ENCODE results near the gene DNAL4. TPM values are rescaled to one million over a fixed set of nuclear protein-coding genes. Genes with fewer than 3 reads are reported as not detected.

DNAL4 gene
- total and polyA plus RNA-seq, 2 donors (not counting 1 experiment from before 2014, with no cell fraction given): 9.9 to 10.3 TPM

GRCh38 chr22:38792833-38793232 lies 1.1 kb downstream of the DNAL4 start:
- Histone ChIP-seq H3K27me3 (replicated peaks in 1 of 4; ENCODE audit: control extremely low read depth in 1 of 4, control insufficient read depth in 3 of 4, insufficient read depth in 4 of 4, low read length in 3 of 4) (peaks cover 0 to 10% (median 3%) of the 10 kb centered on the region in 4 experiments), H3K9me3 (ENCODE audit: control extremely low read depth in 1 of 3, control insufficient read depth in 2 of 3, insufficient read depth in 1 of 3, low read length in 2 of 3) (no peaks in the 10 kb centered on the region), H3K9ac (ENCODE audit: low read length) (peak overlapping the region; percentile 86), H3K79me2 (ENCODE audit: control insufficient read depth, insufficient read depth, low read length) (no peaks in the 10 kb centered on the region), H3K36me3 (replicated peaks in 1 of 2; ENCODE audit: control extremely low read depth in 1 of 2, control insufficient read depth in 1 of 2, extremely low read depth in 1 of 2, insufficient read depth in 2 of 2, low read length in 1 of 2) (peaks cover 0 to 4% of the 10 kb centered on the region in 2 experiments), H3K4me3 (ENCODE audit: control extremely low read depth in 1 of 5, extremely low read depth in 1 of 5, insufficient read depth in 1 of 5, low read depth in 2 of 5, low read length in 4 of 5) (no peak overlapping the region), H3K4me1 (ENCODE audit: control insufficient read depth in 2 of 2, insufficient read depth in 2 of 2, low read length in 2 of 2) (peaks cover 10 to 14% of the 10 kb centered on the region in 2 donors), H4K20me1 (ENCODE audit: control insufficient read depth, insufficient read depth, low read length, poor library complexity, severe bottlenecking) (no peaks in the 10 kb centered on the region), H3K4me2 (replicated peaks; ENCODE audit: low read depth, low read length, poor library complexity, severe bottlenecking) (peak overlapping the region; percentile 88), H3K27ac (ENCODE audit: low read length in 2 of 2) (peak overlapping the region in 1 of 2 donors; percentile 85), H2AFZ (ENCODE audit: insufficient read depth, low read depth, low read length, poor library complexity, severe bottlenecking) (peak overlapping the region; percentile 78)
- POLR2A ChIA-PET: no interaction called here
- Mint-ChIP-seq H3K4me3 (peak overlapping the region; percentile 95), H3K27me3 (peaks cover 15% of the 10 kb centered on the region), H3K9me3 (ENCODE audit: insufficient read depth) (no peaks in the 10 kb centered on the region), H3K4me1 (peaks cover 19% of the 10 kb centered on the region), H3K27ac (peak overlapping the region; percentile 86)
- no CpG with 5 or more reads among the region's 4 CpGs for WGBS (ENCODE audit: insufficient coverage)
- intact Hi-C loops (cut with micrococcal nuclease): no loop called here
- no peak for ATAC-seq (ENCODE audit: low read depth)
- TF ChIP-seq, protein P1, sequence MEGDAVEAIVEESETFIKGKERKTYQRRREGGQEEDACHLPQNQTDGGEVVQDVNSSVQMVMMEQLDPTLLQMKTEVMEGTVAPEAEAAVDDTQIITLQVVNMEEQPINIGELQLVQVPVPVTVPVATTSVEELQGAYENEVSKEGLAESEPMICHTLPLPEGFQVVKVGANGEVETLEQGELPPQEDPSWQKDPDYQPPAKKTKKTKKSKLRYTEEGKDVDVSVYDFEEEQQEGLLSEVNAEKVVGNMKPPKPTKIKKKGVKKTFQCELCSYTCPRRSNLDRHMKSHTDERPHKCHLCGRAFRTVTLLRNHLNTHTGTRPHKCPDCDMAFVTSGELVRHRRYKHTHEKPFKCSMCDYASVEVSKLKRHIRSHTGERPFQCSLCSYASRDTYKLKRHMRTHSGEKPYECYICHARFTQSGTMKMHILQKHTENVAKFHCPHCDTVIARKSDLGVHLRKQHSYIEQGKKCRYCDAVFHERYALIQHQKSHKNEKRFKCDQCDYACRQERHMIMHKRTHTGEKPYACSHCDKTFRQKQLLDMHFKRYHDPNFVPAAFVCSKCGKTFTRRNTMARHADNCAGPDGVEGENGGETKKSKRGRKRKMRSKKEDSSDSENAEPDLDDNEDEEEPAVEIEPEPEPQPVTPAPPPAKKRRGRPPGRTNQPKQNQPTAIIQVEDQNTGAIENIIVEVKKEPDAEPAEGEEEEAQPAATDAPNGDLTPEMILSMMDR (IDR thresholded peaks at IDR 0.05): no peak
- TF ChIP-seq EZH2 (IDR thresholded peaks at IDR 0.05; ENCODE audit: borderline replicate concordance, insufficient read depth, low read depth, low read length, poor library complexity, severe bottlenecking): no peak
- no peak for DNase-seq
- CTCF ChIA-PET: interaction anchor here (1.8 kb wide), 1 partner anchor 77 kb away, joined by 3 read pairs; no protein-coding TSS in a partner anchor

- Histone ChIP-seq H3K9ac (ENCODE audit: low read length) (no peak overlapping the region), H4K20me1 (ENCODE audit: control insufficient read depth, insufficient read depth, low read length, poor library complexity, severe bottlenecking) (no peaks in the 10 kb centered on the region), H3K9me3 (ENCODE audit: control extremely low read depth in 1 of 3, control insufficient read depth in 2 of 3, insufficient read depth in 1 of 3, low read length in 2 of 3) (no peaks in the 10 kb centered on the region), H3K27ac (ENCODE audit: low read length in 2 of 2) (no peak overlapping the region), H3K4me1 (ENCODE audit: control insufficient read depth in 2 of 2, insufficient read depth in 2 of 2, low read length in 2 of 2) (peaks cover 10 to 13% of the 10 kb centered on the region in 2 donors), H3K4me2 (replicated peaks; ENCODE audit: low read depth, low read length, poor library complexity, severe bottlenecking) (no peak overlapping the region), H3K4me3 (ENCODE audit: control extremely low read depth in 1 of 5, extremely low read depth in 1 of 5, insufficient read depth in 1 of 5, low read depth in 2 of 5, low read length in 4 of 5) (no peak overlapping the region), H3K27me3 (replicated peaks in 1 of 4; ENCODE audit: control extremely low read depth in 1 of 4, control insufficient read depth in 3 of 4, insufficient read depth in 4 of 4, low read length in 3 of 4) (no peaks in the 10 kb centered on the region), H3K36me3 (replicated peaks in 1 of 2; ENCODE audit: control extremely low read depth in 1 of 2, control insufficient read depth in 1 of 2, extremely low read depth in 1 of 2, insufficient read depth in 2 of 2, low read length in 1 of 2) (peaks cover 0 to 4% of the 10 kb centered on the region in 2 experiments), H3K79me2 (ENCODE audit: control insufficient read depth, insufficient read depth, low read length) (no peaks in the 10 kb centered on the region), H2AFZ (ENCODE audit: insufficient read depth, low read depth, low read length, poor library complexity, severe bottlenecking) (no peak overlapping the region)
- POLR2A ChIA-PET: no interaction called here
- no peak for TF ChIP-seq EZH2 (IDR thresholded peaks at IDR 0.05; ENCODE audit: borderline replicate concordance, insufficient read depth, low read depth, low read length, poor library complexity, severe bottlenecking)
- TF ChIP-seq, protein P1 (IDR thresholded peaks at IDR 0.05): no peak
- intact Hi-C loops (cut with micrococcal nuclease): no loop called here
- DNase-seq: no peak
- ATAC-seq (ENCODE audit: low read depth): no peak
- CTCF ChIA-PET: interaction anchor here (0.5 kb wide), 1 partner anchor 350 kb away, joined by 5 read pairs; no protein-coding TSS in a partner anchor
- Mint-ChIP-seq H3K9me3 (ENCODE audit: insufficient read depth) (no peaks in the 10 kb centered on the region), H3K27me3 (no peaks in the 10 kb centered on the region), H3K27ac (no peak overlapping the region), H3K4me3 (no peak overlapping the region), H3K4me1 (peaks cover 14% of the 10 kb centered on the region)
- 97% methylated on average over 4 of the region's 4 CpGs for WGBS (ENCODE audit: insufficient coverage)
These were observed 4.3 kb downstream of the DNAL4 start for GRCh38 chr22:38789606-38790005.

Measured in B cell (primary cell).